NB4 (cell line): ENCODE measurements around the gene NEIL3.

Experiments
- DNase-seq: peaks from one replicate; pipeline ENCODE4 v3.0.0; 2010; ENCODE audit warnings: low read depth
- H3K4me3 ChIP-seq: one replicate; pipeline ENCODE4 v1.5.1; 2011; ENCODE audit warnings: mild to moderate bottlenecking, low read depth, low read length, moderate library complexity
- CTCF ChIP-seq: IDR thresholded peaks from one replicate; pipeline ENCODE4 v1.5.1; 2012; ENCODE audit warnings: low read depth, low read length
- MAX ChIP-seq: IDR thresholded peaks from 2 replicates; pipeline ENCODE4 v1.6.1; 2011; ENCODE audit warnings: low read depth, low read length
- MYC ChIP-seq: IDR thresholded peaks from 2 replicates; pipeline ENCODE4 v1.6.1; 2011; ENCODE audit warnings: low read depth, low read length
- POLR2A ChIP-seq: IDR thresholded peaks from 2 replicates; pipeline ENCODE4 v1.6.1; 2011; ENCODE audit warnings: mild to moderate bottlenecking; ENCODE audit not compliant: insufficient read length; ENCODE audit errors: extremely low read depth

The NEIL3 gene

GRCh38 chr4:177320721-177321120, 11.0 kb downstream of the NEIL3 start:
- TF ChIP-seq POLR2A (no peak), MAX (no peak), CTCF (no peak), MYC (no peak)

GRCh38 chr4:177321647-177322046, 12.0 kb downstream of the NEIL3 start:
- no peak for DNase-seq
- no peak overlapping the region for H3K4me3 ChIP-seq
- TF ChIP-seq CTCF: no peak
- no peak for TF ChIP-seq MYC
- TF ChIP-seq MAX: no peak
- TF ChIP-seq POLR2A: no peak

More at GRCh38 chr4:177320721-177321120, 11.0 kb downstream of the NEIL3 start:
- DNase-seq: no peak
- no peak overlapping the region for H3K4me3 ChIP-seq

- H3K4me3 ChIP-seq: no peak overlapping the region
- DNase-seq: no peak
- TF ChIP-seq MAX (no peak), MYC (no peak), POLR2A (no peak), CTCF (no peak)
These were observed 12.6 kb downstream of the NEIL3 start for GRCh38 chr4:177322266-177322665.

- no peak for TF ChIP-seq MYC
- no peak for TF ChIP-seq MAX
- no peak overlapping the region for H3K4me3 ChIP-seq
- no peak for DNase-seq
These were observed 13.2 kb downstream of the NEIL3 start for GRCh38 chr4:177322881-177323280.

- H3K4me3 ChIP-seq: no peak overlapping the region
- DNase-seq: no peak
- TF ChIP-seq POLR2A (no peak), MYC (no peak)
These were observed 13.7 kb downstream of the NEIL3 start for GRCh38 chr4:177323416-177323815.

- TF ChIP-seq POLR2A (no peak), MYC (no peak), CTCF (no peak), MAX (no peak)
- no peak for DNase-seq
These were observed 22.4 kb downstream of the NEIL3 start for GRCh38 chr4:177332119-177332518.

More at GRCh38 chr4:177332119-177332518, 22.4 kb downstream of the NEIL3 start:
- no peak overlapping the region for H3K4me3 ChIP-seq
